NCI-H748 (cell line): ENCODE results near the gene ART3.
A peak's percentile ranks its signal among the peaks of the same experiment; 100 is the strongest.

Source experiments
- DNase-seq: peaks from one replicate; lab custom pipeline; 2025; ENCODE audit not compliant: unreplicated experiment; lab: John Stamatoyannopoulos, UW

Gene ART3

GRCh38 chr4:76067652-76068286, 6.7 kb upstream of the ART3 start:
- peak; percentile 50 for DNase-seq

- no peak for DNase-seq
Observed at GRCh38 chr4:76072760-76073159, 1.7 kb upstream of the ART3 start.

DNA sequence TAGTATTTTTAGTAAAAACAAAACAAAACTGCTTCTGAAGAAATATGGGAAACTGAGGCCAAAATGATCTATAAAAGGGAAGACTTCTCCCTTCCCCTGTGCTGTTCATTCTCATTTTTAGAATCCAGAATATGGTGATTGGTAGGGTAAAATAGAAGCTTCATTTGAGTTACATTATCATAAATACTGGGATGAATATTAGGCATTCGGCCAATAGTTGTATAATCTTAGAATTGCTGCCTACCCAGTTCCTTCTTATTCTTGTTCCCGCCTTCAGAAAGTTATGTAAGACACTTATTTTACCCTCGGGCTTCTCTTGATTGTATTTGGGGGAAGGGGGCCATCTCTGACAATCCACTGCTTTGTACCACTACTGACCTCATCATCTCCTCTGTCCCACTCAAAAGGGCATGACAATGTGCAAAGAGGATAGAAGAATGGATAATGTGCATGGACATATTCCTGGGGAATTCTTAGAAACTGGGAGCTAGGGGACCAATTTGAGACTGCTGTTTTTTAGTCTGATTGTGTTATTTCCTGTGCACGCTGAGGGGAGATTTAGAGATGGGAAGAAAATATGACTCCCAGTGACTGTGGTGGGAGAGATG, 588 bp downstream of the ART3 start:
- DNase-seq = no peak

DNA sequence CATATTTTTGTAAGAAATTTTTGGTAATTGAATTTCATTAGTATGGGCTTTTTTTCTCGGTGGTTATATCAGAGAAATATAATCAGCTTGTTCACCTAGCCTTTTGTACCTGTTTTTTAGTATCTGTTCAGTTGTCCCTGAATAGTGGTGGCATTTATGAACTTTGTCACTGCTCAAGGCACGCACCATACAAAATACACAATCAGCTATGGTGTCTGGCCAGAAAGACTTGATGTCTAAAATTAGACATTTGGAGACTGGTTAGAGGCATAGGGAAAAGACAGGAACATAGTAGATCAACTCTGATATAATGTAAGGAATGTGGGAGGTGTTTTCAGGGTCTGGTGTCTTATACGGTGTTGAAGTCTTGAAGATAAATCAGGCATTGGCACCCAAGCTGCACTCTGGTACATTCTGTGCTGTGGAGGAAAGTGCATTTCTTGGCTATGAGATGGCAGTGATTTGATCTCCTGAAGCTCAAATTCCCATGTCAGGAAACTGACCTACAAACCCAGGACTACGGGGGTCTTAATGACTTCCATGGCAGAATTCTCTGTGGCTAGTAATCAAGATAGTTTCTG, 3.6 kb downstream of the ART3 start:
- DNase-seq = no peak

- no peak for DNase-seq
Observed at GRCh38 chr4:76083386-76083988, 9.0 kb downstream of the ART3 start.

GRCh38 chr4:76084542-76084941, 10.0 kb downstream of the ART3 start:
- no peak for DNase-seq

DNA sequence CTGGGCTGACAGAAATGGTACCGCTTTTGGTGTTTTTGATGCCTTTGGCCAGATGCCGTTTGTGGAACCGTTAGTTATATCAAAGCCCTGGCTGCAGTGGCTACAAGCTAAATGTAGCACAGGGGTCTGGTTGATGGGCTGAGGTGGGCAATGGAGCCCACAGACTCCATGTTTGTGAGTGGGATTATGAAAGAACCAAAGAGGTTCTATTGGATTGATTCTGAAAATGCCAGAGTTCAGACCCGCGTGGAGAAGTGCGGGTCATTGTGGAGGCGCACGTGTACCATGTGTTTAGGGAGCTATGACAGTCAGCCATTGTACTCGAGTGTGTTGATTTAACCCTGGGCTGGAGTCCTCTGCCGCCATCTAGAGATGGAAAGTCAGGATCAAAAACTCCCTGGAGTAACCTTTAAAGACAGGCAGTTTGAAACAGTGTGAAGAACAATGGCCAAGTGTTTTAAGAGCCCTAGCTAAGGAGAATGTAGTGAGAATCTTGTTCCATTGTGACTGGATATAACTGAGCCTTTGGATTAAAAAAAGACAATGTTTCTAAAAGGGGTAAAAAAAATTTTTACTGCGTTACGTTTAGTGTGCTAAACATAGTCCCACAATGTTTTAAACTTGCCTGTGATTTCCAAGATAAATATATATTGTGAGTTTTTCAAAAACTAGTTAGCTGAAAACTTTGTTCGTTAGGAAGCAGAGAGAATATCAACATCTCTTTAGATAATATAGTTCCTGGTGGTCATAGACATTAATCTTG, 12.7 kb downstream of the ART3 start:
- peak; percentile 65 for DNase-seq

DNA sequence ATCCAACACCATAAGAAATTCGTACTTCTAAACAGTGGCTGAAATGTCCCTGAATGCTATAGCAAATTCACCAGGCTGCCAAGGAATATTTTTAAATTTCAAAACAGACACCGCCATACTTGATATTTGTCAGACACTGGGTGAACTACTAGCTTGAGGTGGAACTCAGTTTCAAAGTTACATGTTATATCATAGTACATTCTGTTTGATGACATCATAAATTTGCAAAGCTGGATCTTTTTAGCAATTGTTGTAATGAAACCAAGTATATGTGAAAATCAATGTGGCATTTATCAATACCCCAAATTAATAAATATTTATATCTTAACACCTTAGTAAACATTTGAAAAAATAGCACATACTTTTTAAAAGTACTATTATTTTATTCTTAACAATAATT, 14.2 kb downstream of the ART3 start:
- DNase-seq = no peak

DNA sequence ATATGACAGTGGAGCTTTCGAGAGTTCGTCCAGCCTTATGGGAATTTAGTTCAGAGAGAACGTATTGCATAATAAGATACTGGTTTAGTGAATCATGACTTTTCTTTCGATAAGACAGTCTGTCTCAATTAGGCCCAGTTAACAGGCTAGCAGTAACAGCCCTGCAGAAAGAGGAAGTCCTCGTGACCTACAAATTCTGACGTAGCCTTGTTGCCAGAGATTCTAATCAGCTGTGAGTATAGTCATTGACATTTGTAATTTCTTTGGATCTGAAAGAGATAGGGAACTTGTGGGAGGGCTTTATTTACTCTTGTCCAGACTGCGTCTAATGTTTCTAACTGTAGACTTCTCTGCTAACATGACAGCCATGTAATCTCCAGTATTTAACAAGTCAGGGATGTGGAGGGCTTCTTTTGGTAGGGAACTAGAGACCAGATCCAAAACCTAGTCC, 15.8 kb downstream of the ART3 start:
- DNase-seq = no peak

DNA sequence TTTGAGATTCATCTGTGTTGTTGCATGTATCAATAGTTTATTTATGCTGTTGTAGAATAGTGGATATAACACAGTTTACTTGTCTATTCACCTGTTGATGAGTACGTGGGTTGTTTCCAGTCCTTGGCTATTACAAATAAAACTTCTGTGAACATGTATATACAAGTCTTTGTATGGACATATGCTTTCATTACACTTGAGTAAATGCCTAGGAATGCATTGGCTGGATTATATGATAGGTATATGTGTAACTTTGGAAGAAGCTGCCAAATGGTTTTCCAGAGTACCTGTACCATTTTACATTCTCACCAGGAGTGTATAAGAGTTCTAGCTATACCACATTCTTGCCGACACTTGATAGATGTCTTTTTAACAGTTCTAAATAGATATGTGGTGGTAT, 16.5 kb downstream of the ART3 start:
- no peak for DNase-seq

DNA sequence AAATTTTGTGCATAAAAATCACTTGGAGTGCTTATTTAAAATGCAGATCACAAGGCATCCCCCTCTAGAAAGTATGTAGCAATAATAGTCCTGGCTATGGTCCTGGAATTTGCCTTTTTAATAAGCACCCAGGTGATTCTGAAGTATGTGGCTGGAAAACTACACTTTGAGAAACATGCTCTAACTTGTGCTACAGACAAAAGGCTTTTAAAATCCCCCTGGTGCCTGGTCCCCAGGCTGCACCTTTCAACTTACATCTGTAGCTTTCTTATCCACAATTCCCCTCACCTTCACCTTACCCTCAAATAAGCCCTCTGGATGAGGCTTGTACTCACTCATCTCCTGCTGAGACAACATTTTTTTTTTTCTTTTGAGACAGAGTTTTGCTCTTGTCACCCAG, 21.1 kb downstream of the ART3 start:
- DNase-seq = no peak

GRCh38 chr4:76096076-76096475, 21.6 kb downstream of the ART3 start:
- DNase-seq = no peak

DNA sequence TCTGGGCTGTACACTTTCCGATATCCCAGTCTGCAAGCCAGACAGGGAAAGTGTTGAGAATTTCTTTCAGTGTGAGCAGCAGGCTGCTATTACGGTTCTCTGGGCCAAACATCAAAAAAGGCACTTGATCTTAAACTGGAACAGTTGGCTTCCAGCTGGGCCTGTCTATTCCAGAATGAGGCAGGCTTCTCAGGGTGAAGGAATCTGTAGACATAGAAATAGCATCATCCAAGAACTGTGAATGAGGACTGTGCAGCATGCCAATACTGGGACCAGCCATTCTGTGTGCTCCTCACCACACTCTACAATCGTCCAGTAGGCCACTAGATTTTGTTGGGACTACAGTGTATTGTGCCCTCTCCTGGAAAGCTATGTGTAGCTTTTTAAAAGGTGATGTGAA, 31.1 kb downstream of the ART3 start:
- DNase-seq = no peak

- DNase-seq = no peak
Observed at GRCh38 chr4:76106442-76106841, 31.9 kb downstream of the ART3 start.

DNA sequence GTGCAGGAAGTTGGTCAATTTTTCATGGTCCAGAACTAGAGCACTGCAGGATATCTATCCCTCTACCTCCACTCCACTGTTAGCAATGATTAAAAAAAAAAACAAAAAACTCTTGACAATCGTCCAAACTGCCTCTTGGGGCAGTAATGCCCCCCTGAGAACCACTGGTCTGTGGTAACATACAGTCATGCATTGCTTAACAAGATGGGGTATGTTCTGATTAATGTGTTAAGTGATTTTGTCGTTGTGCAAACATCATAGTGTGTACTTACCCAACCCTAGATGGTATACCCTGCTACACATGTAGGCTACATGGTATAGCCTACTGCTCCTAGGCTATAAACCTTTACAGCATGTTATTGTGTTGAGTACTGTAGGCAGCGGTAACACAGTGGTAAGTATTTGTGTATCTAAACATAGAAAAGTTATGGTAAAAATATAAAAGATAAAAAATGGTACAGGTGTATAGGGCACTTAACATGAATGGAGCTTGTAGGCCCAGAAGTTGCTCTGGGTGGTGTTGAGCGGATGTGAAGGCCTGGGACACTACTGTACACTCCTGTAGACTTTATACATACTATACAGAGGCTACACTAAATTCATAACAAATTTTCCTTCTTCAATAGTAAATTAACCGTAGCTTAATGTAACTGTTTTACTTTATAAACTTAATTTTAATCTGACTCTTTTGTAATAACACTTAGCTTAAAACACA, 34.1 kb downstream of the ART3 start:
- peak; percentile 35 for DNase-seq

DNA sequence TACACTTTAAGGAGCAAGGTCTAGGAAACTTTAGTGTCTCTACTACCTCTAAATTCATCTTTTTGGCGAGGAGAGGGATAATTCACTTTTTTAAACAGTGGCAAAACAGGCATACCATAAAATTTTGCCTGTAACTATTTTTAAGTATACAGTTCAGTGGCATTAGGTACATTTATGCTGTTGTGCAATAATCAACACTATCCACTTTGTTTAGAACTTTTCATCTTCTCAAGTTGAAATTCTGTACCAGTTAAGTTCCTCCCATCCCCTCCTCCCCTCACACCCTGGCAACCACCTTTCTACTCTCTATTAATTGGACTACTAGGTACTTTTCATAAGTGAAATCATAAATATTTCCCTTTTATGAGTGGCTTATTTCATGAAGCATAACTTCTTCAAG, 42.3 kb downstream of the ART3 start:
- DNase-seq = no peak

DNA sequence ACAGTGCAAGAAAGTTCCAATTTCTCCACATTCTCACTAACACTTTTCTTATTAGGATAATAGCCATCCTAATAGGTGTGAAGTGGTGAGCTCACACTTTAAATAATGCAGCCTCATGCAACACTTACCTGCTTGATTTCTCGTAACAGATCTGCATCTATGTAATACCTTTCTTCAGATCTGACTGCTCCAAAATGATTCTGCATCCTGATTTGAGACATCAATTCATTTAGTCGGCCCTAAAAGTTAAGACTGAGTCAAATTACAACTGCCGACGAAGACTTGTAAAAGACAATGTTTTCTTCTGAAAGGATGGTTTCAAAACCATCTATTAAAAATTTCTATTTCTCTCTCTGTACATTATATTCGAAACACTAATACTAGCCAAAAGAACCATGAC, 43.0 kb downstream of the ART3 start:
- no peak for DNase-seq

DNA sequence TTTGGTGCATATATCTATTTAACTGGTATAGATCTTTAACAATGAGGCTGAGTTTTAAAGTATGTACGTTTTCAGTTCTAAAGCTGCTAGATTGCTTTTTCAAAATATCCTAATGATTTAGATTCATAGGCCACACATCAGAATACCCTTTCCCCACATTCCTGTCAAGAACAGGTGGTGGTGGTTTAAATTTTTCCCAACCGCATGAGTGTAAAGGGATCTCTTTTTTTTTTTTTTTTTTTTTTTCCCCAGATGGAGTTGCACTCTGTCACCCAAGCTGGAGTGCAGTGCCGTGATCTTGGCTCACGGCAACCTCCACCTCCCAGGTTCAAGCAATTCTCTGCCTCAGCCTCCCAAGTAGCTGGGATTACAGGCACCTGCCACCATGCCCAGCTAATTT, 45.7 kb downstream of the ART3 start:
- no peak for DNase-seq

- DNase-seq = no peak
Observed at GRCh38 chr4:76125816-76126215, 51.3 kb downstream of the ART3 start.

DNA sequence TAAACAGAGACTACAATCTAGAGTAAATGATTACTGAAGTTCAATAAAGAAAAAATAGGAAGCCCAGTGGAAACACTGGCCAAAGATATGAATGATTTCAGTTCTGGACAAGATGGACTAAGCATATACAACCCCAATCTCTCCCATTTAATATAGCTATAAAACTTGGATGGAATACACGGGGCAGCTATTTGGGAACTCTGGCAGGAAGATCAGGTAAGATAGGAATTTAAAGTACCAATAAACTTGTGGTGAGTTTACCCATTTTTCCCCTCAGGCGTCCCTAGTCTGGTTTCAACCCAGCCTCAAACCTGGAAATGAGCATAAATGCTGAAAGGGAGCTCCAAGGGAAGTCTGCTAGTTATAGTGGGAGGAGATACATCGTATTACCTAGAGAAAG, 53.2 kb downstream of the ART3 start:
- no peak for DNase-seq

DNA sequence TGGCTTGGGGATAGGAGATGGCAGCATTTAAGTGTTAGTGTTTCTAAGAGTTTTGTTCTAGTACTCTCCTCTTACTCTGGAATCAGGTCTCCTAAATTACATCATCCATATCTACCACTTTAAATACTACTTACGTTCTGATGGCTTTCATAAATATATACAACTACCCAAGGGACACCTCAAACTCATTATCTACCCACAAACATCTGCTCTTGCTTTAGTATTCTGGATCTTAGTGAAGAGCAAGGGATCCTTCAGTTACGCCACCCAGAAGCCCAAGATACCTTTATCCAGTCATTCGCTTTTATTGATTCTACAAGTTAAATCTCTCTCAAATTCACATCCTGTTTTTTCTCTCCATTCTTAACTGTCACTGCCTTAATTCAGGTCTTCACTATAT, 66.7 kb downstream of the ART3 start:
- DNase-seq = no peak
